Upper lobe of right lung (tissue), 1 donor: Measurements from ENCODE around the gene PMFBP1. TPM values are rescaled to one million over a fixed set of nuclear protein-coding genes. Genes with fewer than 3 reads are reported as not detected.

ENCODE experiments used
- ATAC-seq: fragments of 200-7000 bp; cut with Tn5 transposase; one replicate; pipeline ENCODE4 v1.9.1; 2020; ENCODE audit warnings: mild to moderate bottlenecking, moderate library complexity
- DNase-seq: peaks from one replicate; pipeline ENCODE4 v3.0.0-alpha.2; 2020
- H3K27ac ChIP-seq: fragments of 200-600 bp; one replicate; pipeline ENCODE4 v1.8.0; 2022
- H3K27me3 ChIP-seq: fragments of 200-600 bp; one replicate; pipeline ENCODE4 v1.8.0; 2022; ENCODE audit warnings: mild to moderate bottlenecking
- H3K36me3 ChIP-seq: fragments of 200-600 bp; one replicate; pipeline ENCODE4 v1.8.0; 2022
- H3K4me1 ChIP-seq: fragments of 200-600 bp; one replicate; pipeline ENCODE4 v1.8.0; 2022
- H3K4me3 ChIP-seq: fragments of 200-600 bp; one replicate; pipeline ENCODE4 v1.8.0; 2022; ENCODE audit warnings: mild to moderate bottlenecking
- H3K9me3 ChIP-seq: fragments of 200-600 bp; one replicate; pipeline ENCODE4 v1.8.0; 2022
- CTCF ChIP-seq: fragments of 200-600 bp; IDR thresholded peaks from one replicate; pipeline ENCODE4 v1.8.0; 2022; ENCODE audit warnings: antibody characterized with exemption
- intact Hi-C: fragments of 100-400 bp; cut with DNase I; formaldehyde crosslinking; loops from one replicate; pipeline ENCODE4 v1.11.0; 2022
- long read RNA-seq: library from polyadenylated mRNA; unstranded; transcript quantifications from one replicate; pipeline ENCODE4 v2.0.0, GENCODE V29; 2021
- total RNA-seq: library from RNA; stranded (reverse); fragmentation: NEBNext Ultra II Directional; extraction: Animal tissue kit (Norgen Biotek cat#: 25700); gene quantifications from one replicate; pipeline ENCODE4 v1.2.1, GENCODE V29; 2021
- donor health status: DM: no; HTN: yes; CAD: no; lungs with severe emphysema.

PMFBP1 gene
- total RNA-seq = 0.23 TPM
- long read RNA-seq, partial matches to known transcripts = 0 of 1 reads
- long read RNA-seq, other reads (novel, unspliced or antisense) = 1 of 1 reads

GRCh38 chr16:72172105-72173034 is at the start of gene PMFBP1:
PMFBP1 (minus strand) TSS chr16:72172155; CDS start chr16:72171208, 947 bp downstream.
- Histone ChIP-seq H3K27ac (peak within 1 kb of the TSS; percentile 26), H3K4me3 (no peak within 1 kb of the TSS), H3K36me3 (no peaks in the 10 kb centered on the region), H3K4me1 (no peaks in the 10 kb centered on the region), H3K27me3 (no peaks in the 10 kb centered on the region), H3K9me3 (no peaks in the 10 kb centered on the region)
- no peak for DNase-seq
- intact Hi-C loops = no loop called here
- ATAC-seq = peak; percentile 95
- TF ChIP-seq CTCF = no peak

GRCh38 chr16:72221630-72222024 is 49.7 kb upstream of the PMFBP1 start:
- intact Hi-C loops = no loop called here
- no peak for ATAC-seq
- H3K4me1 ChIP-seq = no peaks in the 10 kb centered on the region
- H3K9me3 ChIP-seq = no peaks in the 10 kb centered on the region
- no peak for DNase-seq
- H3K27me3 ChIP-seq = no peaks in the 10 kb centered on the region
- H3K27ac ChIP-seq = no peak overlapping the region
- no peaks in the 10 kb centered on the region for H3K36me3 ChIP-seq
- TF ChIP-seq CTCF = no peak
- H3K4me3 ChIP-seq = no peak overlapping the region

GRCh38 chr16:72220875-72221629 is 49.1 kb upstream of the PMFBP1 start:
- intact Hi-C loops = no loop called here
- H3K27ac ChIP-seq = no peak overlapping the region
- no peaks in the 10 kb centered on the region for H3K9me3 ChIP-seq
- ATAC-seq (no peak), DNase-seq (no peak)
- no peak for TF ChIP-seq CTCF
- no peaks in the 10 kb centered on the region for H3K27me3 ChIP-seq
- no peak overlapping the region for H3K4me3 ChIP-seq
- H3K36me3 ChIP-seq = no peaks in the 10 kb centered on the region
- H3K4me1 ChIP-seq = no peaks in the 10 kb centered on the region

- Histone ChIP-seq H3K36me3 (no peaks in the 10 kb centered on the region), H3K27me3 (no peaks in the 10 kb centered on the region), H3K4me1 (no peaks in the 10 kb centered on the region), H3K27ac (no peak overlapping the region), H3K4me3 (no peak overlapping the region), H3K9me3 (no peaks in the 10 kb centered on the region)
- DNase-seq (no peak), ATAC-seq (no peak)
- no peak for TF ChIP-seq CTCF
- intact Hi-C loops = no loop called here
Observed at GRCh38 chr16:72219282-72219681, 47.3 kb upstream of the PMFBP1 start.

- no peak for TF ChIP-seq CTCF
- DNase-seq (no peak), ATAC-seq (no peak)
- H3K36me3 ChIP-seq = no peaks in the 10 kb centered on the region
- H3K27ac ChIP-seq = no peak overlapping the region
- H3K4me1 ChIP-seq = no peaks in the 10 kb centered on the region
- no peak overlapping the region for H3K4me3 ChIP-seq
- no peaks in the 10 kb centered on the region for H3K9me3 ChIP-seq
- intact Hi-C loops = no loop called here
- H3K27me3 ChIP-seq = no peaks in the 10 kb centered on the region
Observed at GRCh38 chr16:72216767-72217166, 44.8 kb upstream of the PMFBP1 start.
